Mesenteric fat pad (tissue), 1 donor: ENCODE data around the gene GDF2. TPM values are rescaled to one million over a fixed set of nuclear protein-coding genes. Genes with fewer than 3 reads are reported as not detected.

Experiments used
- DNase-seq: peaks from one replicate; pipeline ENCODE4 v3.0.0-alpha.2; 2020; ENCODE audit warnings: low spot score
- total RNA-seq: library from RNA; stranded (reverse); fragmentation: NEBNext Ultra II Directional; extraction: Animal tissue kit (Norgen Biotek cat#: 25700); gene quantifications from one replicate; pipeline ENCODE4 v1.2.1, GENCODE V29; 2021
- donor health status: DM: yes; HTN: yes; CAD: no.

GDF2 gene
- total RNA-seq, 1 donor from 2014 or later = not detected

DNA sequence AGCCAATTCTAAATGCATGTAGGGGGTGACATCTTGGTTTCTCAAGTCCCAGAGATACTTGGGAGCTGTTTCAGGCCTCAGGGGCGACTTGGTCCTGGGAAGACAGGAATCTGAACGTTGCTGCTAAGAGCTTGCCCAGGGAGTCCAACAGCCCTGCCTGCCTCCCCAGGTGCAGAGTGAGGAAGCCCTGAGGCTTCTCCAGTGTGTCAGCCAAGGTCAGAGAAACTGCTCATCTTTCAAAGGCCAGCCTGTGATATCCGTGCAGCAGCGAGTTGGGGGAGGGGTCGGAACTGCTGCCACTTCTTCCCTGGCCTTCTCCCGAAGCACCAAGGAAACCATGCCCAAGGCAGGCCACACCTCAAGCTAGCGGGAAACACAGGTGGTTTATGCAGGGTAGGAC, 9.7 kb downstream of the GDF2 start:
- DNase-seq = peak; percentile 55

DNA sequence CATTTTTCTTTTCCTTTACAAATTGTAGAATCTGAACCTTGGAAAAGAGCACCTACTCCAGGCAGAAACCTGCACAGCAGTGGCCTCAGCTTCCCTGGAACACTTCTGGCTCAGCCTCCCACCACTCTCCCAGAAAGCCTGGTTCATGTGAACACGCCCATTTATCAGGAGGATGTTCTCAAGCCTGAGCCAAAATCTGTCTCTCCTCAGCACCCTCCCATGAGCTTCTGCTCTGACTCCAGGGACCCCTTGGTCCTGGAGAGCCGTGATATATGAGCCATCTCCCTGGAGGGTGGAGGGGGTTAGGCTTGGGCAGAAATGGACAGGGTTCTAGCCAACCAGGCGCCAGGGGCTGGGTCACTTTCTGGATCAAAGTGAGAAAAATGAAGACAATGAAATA, 10.1 kb downstream of the GDF2 start:
- no peak for DNase-seq

DNA sequence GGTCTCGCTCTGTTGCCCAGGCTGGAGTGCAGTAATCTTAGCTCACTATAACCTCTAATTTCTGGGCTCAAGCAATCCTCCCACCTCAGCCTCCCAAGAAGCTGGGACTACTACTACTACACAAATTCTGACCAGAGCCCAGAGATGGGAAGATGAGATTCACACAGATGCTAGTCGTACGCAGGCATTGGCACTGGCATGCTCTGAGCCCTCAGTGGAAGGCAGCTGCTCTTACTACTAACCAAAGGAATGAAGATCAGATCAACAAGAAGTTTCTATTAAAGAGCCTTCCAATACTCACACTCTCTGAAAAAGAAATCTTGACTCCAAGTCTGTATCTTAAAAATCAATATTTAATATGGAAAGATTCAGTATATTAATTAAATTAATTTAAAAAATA, 10.7 kb downstream of the GDF2 start:
- DNase-seq = no peak

- DNase-seq = no peak
Observed at GRCh38 chr10:47333532-47333931, 11.3 kb downstream of the GDF2 start.

DNA sequence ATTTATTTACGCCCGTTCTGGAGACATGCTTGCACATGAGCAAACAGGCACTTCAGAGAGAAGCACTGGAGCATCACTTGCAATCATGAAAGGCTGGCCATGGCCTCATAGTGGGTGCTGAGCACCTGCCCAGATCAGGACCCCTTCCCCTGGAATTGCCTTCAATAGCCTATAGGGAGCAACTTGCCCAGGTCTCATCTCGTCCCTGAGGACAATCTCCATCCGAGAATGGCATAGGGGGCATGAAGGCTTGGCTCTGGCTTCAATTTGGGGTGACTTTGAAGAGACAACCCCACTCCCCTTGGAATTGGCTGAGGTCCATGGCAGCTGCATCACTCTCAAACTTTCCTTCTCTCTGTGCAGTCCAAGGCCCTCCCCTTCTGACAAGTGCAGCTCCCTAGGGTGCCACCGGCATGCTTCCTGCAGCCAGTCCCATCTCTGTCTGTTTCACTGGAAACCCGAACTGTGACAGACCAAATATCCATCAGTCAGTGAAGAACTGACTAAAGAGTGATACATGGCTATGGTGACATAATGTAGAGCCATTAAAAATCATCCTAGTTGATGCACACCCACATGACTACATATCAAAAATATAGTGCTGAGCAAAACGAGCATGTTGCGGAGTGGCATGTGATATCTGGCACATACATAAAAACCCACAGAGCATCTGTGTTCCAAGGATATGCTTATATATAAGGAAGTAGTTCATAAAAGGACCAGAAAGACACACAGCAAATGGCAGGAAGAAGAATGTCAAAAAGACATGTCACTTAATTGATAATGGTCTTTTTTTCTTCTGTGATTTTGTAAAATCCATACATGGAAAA, 12.4 kb downstream of the GDF2 start:
- DNase-seq = peak; percentile 82

GRCh38 chr10:47335906-47336305, 13.7 kb downstream of the GDF2 start:
- peak; percentile 49 for DNase-seq

GRCh38 chr10:47336387-47337134, 14.3 kb downstream of the GDF2 start:
- DNase-seq = peak; percentile 62

DNA sequence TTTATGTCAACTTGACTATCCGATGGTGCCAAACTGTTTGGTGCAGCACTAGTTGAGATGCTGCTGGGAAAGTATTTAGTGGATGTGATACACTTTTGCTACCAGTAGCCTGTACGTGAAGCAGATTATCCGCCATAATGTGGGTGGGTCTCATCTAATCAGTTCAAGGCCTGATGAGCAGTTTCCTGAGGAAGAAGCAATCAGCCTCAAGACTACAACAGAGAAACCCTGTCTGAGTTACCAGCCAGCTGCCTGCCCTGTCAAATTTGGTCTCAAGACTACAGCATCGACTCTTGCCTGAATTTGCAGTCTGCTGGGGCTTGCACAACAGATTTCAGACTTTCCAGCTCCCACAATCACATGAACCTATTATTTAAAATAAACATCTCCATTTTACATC, 15.1 kb downstream of the GDF2 start:
- no peak for DNase-seq

DNA sequence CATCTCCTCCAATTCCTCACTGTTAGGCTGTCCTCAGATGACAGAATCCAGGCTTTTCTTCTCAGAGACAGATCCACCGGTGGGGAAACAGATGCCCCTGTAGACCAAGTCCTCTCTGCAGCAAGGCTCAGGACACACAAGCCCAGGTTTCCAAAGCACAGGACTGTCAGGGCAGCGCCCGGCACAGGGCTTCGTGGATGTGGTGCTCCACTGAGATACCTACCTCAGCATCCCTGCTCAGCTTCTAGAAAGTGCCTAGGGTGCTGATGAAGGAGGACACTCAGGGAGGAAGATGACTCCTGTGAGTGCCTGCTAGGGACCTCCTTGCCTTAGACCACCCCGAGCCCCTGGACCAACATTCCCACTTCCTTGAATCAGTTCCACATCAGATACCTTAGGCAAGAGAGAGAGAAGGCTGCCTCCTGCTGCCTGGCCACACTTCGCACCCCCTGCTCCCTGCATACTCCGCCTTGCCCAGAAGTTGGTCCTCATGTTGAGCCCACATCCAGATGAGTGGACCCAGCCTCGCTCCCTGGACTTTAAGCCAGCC, 17.0 kb downstream of the GDF2 start:
- DNase-seq = no peak

- peak; percentile 80 for DNase-seq
Observed at GRCh38 chr10:47339759-47340607, 17.7 kb downstream of the GDF2 start.

DNA sequence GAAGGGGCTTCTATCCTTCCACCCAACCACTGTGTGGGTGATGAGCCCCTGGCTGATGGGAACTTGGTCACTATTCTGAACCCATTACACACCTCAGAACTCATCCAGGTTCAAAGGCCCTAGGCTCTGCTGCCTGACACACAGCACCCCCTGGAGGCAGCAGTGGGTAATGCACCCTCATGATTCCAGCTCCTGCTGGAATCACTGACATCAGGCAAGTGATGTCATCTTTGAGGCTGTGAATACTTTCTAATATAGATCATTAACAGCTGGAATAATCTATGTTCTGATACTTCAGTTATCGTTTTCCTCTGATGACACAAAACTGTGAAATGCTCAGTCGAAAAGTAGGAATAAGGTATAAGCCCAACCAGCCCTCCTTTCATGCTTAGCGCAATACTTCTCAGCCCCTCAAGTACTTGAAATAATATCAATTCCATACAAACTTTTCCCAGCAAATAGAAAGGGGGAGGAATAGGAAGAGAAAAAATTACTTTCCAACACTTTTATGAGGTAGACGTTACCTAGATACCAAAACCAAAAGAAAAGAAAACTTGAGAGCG, 18.4 kb downstream of the GDF2 start:
- peak; percentile 81 for DNase-seq

- DNase-seq = peak; percentile 57
Observed at GRCh38 chr10:47344996-47345870, 23.0 kb downstream of the GDF2 start.

GRCh38 chr10:47346581-47347302, 24.5 kb downstream of the GDF2 start:
- peak; percentile 81 for DNase-seq

DNA sequence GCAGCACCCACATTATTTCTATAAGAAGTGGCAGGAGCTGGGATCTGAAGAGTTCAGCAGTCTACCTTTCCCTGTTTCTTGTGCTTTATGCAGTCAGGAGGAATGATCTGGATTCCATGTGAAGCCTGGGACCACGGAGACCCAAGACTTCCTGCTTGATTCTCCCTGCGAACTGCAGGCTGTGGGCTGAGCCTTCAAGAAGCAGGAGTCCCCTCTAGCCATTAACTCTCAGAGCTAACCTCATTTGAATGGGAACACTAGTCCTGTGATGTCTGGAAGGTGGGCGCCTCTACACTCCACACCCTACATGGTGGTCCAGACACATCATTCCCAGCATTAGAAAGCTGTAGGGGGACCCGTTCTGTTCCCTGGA, 25.0 kb downstream of the GDF2 start:
- DNase-seq = peak; percentile 55

- DNase-seq = peak; percentile 45
Observed at GRCh38 chr10:47348138-47348651, 25.9 kb downstream of the GDF2 start, which contains the start of gene RBP3. TSS of gene RBP3 (plus strand) at chr10:47348363. CDS start at chr10:47348485, 122 bp downstream.

GRCh38 chr10:47348661-47349470, 26.6 kb downstream of the GDF2 start:
- DNase-seq = peak; percentile 74

DNA sequence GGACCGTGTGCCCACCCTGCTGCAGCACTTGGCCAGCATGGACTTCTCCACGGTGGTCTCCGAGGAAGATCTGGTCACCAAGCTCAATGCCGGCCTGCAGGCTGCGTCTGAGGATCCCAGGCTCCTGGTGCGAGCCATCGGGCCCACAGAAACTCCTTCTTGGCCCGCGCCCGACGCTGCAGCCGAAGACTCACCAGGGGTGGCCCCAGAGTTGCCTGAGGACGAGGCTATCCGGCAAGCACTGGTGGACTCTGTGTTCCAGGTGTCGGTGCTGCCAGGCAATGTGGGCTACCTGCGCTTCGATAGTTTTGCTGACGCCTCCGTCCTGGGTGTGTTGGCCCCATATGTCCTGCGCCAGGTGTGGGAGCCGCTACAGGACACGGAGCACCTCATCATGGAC, 27.3 kb downstream of the GDF2 start:
- DNase-seq = peak; percentile 84

- DNase-seq = peak; percentile 82
Observed at GRCh38 chr10:47349941-47350371, 27.7 kb downstream of the GDF2 start.
